AG09319 (cell line): Measurements from ENCODE around the gene MITF.

Source experiments
- DNase-seq: peaks from one replicate; pipeline ENCODE4 v3.0.0-alpha.2; 2010; ENCODE audit warnings: low read depth; ENCODE audit errors: extremely low read depth
- TF ChIP-seq, protein P1 (sequence below): IDR thresholded peaks from 2 replicates; pipeline ENCODE4 v1.5.1; 2011; ENCODE audit warnings: low read depth, mild to moderate bottlenecking, inconsistent platforms, low read length, moderate library complexity

Gene MITF

GRCh38 chr3:69770219-69770618, 31.0 kb downstream of the MITF start:
- no peak for DNase-seq
- TF ChIP-seq, protein P1, sequence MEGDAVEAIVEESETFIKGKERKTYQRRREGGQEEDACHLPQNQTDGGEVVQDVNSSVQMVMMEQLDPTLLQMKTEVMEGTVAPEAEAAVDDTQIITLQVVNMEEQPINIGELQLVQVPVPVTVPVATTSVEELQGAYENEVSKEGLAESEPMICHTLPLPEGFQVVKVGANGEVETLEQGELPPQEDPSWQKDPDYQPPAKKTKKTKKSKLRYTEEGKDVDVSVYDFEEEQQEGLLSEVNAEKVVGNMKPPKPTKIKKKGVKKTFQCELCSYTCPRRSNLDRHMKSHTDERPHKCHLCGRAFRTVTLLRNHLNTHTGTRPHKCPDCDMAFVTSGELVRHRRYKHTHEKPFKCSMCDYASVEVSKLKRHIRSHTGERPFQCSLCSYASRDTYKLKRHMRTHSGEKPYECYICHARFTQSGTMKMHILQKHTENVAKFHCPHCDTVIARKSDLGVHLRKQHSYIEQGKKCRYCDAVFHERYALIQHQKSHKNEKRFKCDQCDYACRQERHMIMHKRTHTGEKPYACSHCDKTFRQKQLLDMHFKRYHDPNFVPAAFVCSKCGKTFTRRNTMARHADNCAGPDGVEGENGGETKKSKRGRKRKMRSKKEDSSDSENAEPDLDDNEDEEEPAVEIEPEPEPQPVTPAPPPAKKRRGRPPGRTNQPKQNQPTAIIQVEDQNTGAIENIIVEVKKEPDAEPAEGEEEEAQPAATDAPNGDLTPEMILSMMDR = no peak

DNA sequence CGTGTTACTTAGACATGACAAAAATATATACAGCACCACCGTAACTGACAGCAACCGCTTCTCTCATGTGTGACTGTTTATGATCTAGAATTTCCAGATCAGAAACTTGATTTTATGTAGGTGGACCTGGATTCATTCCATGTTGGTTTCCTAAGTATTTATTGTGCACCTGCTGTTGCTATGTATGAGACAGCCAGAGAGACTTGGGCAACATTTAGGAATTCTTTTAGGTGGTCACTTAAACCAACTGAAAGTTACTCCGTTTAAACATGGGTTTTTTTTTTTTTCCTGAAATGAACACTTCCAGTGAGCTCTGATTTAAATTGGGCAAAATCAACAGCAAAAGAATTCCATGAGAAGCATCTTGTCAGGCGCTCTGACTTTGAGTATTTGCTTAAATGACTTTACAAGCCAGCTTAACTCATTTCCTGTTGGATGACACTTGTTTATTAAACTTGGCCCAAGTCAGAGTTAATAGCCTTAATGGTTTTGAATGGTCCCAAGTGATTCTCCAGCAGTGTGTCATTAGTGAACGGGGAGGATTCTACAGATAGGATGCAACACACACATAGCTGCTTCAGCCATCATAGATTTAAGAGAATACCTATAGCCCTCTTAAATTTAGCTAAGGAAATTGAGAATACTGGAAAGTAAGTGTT, 31.8 kb downstream of the MITF start:
- TF ChIP-seq, protein P1 = no peak
- no peak for DNase-seq

- TF ChIP-seq, protein P1 = no peak
- no peak for DNase-seq
These were observed 33.0 kb downstream of the MITF start for GRCh38 chr3:69772152-69772867.

- DNase-seq = no peak
- TF ChIP-seq, protein P1 = no peak
These were observed 34.8 kb downstream of the MITF start for GRCh38 chr3:69774029-69774428.

- no peak for DNase-seq
- TF ChIP-seq, protein P1 = no peak
These were observed 36.5 kb downstream of the MITF start for GRCh38 chr3:69775751-69776150.

- TF ChIP-seq, protein P1 = no peak
- DNase-seq = no peak
These were observed 37.0 kb downstream of the MITF start for GRCh38 chr3:69776289-69776688.

- no peak for DNase-seq
- TF ChIP-seq, protein P1 = no peak
These were observed 37.8 kb downstream of the MITF start for GRCh38 chr3:69776920-69777581.
